ENCODE measurements around the gene SELENOM.
"Not testable (repeated sequence)": the region's sequence is repeated elsewhere in the genome, so short reads cannot be mapped to it uniquely, and the experiment has no call there.

Gene SELENOM

DNA sequence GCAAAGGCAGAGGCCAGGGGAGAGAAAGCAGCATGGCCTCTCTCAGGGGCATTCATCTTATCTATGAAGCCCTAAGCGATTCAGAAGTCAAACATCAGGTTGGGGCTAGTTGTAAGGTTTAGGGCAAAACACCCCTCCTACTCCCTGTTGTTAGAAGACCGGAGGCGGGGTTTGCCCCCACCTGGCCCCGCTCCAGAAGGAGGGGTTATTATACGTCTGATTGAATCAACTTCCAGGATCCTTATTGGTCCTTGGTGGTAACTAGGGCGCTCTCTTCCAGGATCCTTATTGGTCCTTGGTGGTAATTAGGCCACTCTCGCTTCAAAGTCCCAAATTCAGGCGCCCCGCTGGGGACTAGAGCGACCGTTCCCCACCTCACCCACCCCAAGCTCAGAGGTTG lies 38.4 kb downstream of the SELENOM start:
- H3K36me3 ChIP-seq (ENCODE audit: control insufficient read depth, insufficient read depth, low read length): no peaks in the 10 kb centered on the region

DNA sequence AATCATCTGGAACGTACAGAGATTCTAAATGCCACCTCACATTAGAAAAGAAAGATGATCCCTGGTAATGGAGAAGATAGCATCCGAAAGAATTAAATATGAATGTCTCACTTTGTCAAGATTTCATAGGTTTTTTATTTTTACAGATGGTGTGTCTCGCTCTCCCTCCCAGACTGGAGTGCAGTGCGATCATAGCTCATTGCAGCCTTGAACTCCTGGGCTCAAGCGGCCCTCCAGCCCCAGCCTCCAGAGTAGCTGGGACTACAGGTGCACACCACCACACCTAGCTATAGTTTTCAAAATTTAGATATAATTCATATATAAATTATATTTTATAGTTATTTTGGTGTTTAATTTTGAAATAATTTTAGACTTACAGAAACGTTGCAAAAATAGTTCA lies 43.0 kb downstream of the SELENOM start:
- DNase-seq (ENCODE audit: extremely low read depth, insufficient read length): no peak
- Histone ChIP-seq H3K36me3 (ENCODE audit: control insufficient read depth, insufficient read depth, low read length) (no peaks in the 10 kb centered on the region), H3K4me3 (replicated peaks; ENCODE audit: low read depth, low read length) (peak overlapping the region; percentile 50), H3K27me3 (replicated peaks; ENCODE audit: control insufficient read depth, insufficient read depth, low read length) (no peaks in the 10 kb centered on the region)
- TF ChIP-seq, protein P1, sequence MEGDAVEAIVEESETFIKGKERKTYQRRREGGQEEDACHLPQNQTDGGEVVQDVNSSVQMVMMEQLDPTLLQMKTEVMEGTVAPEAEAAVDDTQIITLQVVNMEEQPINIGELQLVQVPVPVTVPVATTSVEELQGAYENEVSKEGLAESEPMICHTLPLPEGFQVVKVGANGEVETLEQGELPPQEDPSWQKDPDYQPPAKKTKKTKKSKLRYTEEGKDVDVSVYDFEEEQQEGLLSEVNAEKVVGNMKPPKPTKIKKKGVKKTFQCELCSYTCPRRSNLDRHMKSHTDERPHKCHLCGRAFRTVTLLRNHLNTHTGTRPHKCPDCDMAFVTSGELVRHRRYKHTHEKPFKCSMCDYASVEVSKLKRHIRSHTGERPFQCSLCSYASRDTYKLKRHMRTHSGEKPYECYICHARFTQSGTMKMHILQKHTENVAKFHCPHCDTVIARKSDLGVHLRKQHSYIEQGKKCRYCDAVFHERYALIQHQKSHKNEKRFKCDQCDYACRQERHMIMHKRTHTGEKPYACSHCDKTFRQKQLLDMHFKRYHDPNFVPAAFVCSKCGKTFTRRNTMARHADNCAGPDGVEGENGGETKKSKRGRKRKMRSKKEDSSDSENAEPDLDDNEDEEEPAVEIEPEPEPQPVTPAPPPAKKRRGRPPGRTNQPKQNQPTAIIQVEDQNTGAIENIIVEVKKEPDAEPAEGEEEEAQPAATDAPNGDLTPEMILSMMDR (IDR thresholded peaks at IDR 0.05; ENCODE audit: insufficient read depth, low read length, poor library complexity, severe bottlenecking): no peak

More for the DNA sequence above, 38.4 kb downstream of the SELENOM start:
- no peak for DNase-seq (ENCODE audit: extremely low read depth, insufficient read length)
- TF ChIP-seq, protein P1 (IDR thresholded peaks at IDR 0.05; ENCODE audit: insufficient read depth, low read length, poor library complexity, severe bottlenecking): no peak
- no peak overlapping the region for H3K4me3 ChIP-seq (replicated peaks; ENCODE audit: low read depth, low read length)
- H3K27me3 ChIP-seq (replicated peaks; ENCODE audit: control insufficient read depth, insufficient read depth, low read length): no peaks in the 10 kb centered on the region

DNA sequence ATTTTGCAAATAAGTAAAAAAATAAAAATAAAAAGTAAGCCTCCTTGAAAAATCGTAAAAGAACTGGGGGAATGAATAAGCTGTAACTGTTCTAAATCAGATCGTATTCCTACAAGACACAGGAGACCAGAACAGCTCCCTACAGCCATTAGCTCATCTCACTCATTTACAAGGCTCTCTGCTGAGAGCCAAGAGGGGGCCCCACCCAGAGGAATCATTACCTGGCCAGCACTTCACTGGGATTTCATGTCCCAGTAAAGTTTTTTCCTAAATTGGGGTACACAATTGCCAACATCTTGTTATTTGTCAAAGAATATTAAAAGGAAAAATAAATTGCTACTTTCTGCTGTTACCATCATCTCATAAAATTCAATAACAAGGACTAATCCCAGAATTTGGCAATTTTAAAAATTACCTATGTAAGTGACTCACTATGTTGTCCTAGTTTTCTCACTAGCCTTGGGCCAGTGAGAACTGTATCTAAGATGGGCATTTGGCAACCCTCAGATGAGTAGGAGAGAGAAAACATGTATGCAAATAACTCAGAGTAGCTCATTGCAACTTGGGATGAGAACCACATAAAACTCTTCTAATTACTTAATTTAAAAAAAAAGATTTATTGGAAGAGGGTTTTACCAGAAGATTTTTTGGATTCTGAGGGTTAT lies 44.7 kb downstream of the SELENOM start:
- TF ChIP-seq, protein P1 (IDR thresholded peaks at IDR 0.05; ENCODE audit: insufficient read depth, low read length, poor library complexity, severe bottlenecking): no peak
- Histone ChIP-seq H3K36me3 (ENCODE audit: control insufficient read depth, insufficient read depth, low read length) (no peaks in the 10 kb centered on the region), H3K27me3 (replicated peaks; ENCODE audit: control insufficient read depth, insufficient read depth, low read length) (no peaks in the 10 kb centered on the region), H3K4me3 (replicated peaks; ENCODE audit: low read depth, low read length) (no peak overlapping the region)
- no peak for DNase-seq (ENCODE audit: extremely low read depth, insufficient read length)

DNA sequence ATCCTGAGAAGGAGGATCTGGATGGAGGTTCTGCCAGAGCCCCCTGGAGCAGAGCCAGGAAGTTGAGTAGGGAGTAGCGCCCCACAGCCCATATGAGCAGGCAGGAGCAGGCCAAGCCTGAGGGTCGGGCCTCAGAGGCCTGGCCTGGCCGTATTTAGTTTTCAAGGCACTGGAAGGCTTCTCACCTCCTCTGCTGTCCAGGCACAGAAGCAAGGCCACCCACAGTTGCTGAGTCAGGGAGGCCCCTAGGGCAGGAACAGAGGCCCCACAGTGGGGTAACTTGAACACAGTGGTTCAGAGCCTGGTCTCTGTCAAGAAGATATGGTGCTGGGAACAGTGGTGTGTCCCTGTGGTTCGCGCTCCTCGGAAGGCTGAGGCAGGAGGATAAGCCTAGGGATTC lies 47.7 kb downstream of the SELENOM start:
- DNase-seq (ENCODE audit: extremely low read depth, insufficient read length); H3K27me3 ChIP-seq (replicated peaks; ENCODE audit: control insufficient read depth, insufficient read depth, low read length); H3K36me3 ChIP-seq (ENCODE audit: control insufficient read depth, insufficient read depth, low read length); H3K4me3 ChIP-seq (replicated peaks; ENCODE audit: low read depth, low read length): not testable (repeated sequence)

- TF ChIP-seq, protein P1 (IDR thresholded peaks at IDR 0.05; ENCODE audit: insufficient read depth, low read length, poor library complexity, severe bottlenecking): no peak
- Histone ChIP-seq H3K36me3 (ENCODE audit: control insufficient read depth, insufficient read depth, low read length) (no peaks in the 10 kb centered on the region), H3K4me3 (replicated peaks; ENCODE audit: low read depth, low read length) (no peak overlapping the region), H3K27me3 (replicated peaks; ENCODE audit: control insufficient read depth, insufficient read depth, low read length) (no peaks in the 10 kb centered on the region)
- no peak for DNase-seq (ENCODE audit: extremely low read depth, insufficient read length)
These were observed 50.3 kb downstream of the SELENOM start for GRCh38 chr22:31056986-31057599.

- H3K4me3 ChIP-seq (replicated peaks; ENCODE audit: low read depth, low read length): no peak overlapping the region
- no peaks in the 10 kb centered on the region for H3K36me3 ChIP-seq (ENCODE audit: control insufficient read depth, insufficient read depth, low read length)
- H3K27me3 ChIP-seq (replicated peaks; ENCODE audit: control insufficient read depth, insufficient read depth, low read length): no peaks in the 10 kb centered on the region
- no peak for DNase-seq (ENCODE audit: extremely low read depth, insufficient read length)
- TF ChIP-seq, protein P1 (IDR thresholded peaks at IDR 0.05; ENCODE audit: insufficient read depth, low read length, poor library complexity, severe bottlenecking): no peak
These were observed 51.7 kb downstream of the SELENOM start for GRCh38 chr22:31055635-31056159.
